H7 (cell line): Measurements from ENCODE around the gene MARK3. TPM values are rescaled to one million over a fixed set of nuclear protein-coding genes. Genes with fewer than 3 reads are reported as not detected.
"Not testable (repeated sequence)": the region's sequence is repeated elsewhere in the genome, so short reads cannot be mapped to it uniquely, and the experiment has no call there.

ENCODE experiments used
- DNase-seq: peaks from one replicate; pipeline ENCODE4 v3.0.0; 2012
- H3K27me3 ChIP-seq: 2 replicates; pipeline ENCODE4 v1.6.0; 2011; ENCODE audit warnings: mild to moderate bottlenecking, low read length; ENCODE audit not compliant: control insufficient read depth, insufficient read depth
- H3K36me3 ChIP-seq: replicated peaks from 2 replicates; pipeline ENCODE4 v1.5.1; 2011; ENCODE audit warnings: low read length; ENCODE audit not compliant: control insufficient read depth, insufficient read depth
- H3K4me3 ChIP-seq: 2 replicates; pipeline ENCODE4 v1.5.1; 2011; ENCODE audit warnings: low read depth, mild to moderate bottlenecking, control low read depth, low read length, moderate library complexity; ENCODE audit not compliant: insufficient read depth
- total RNA-seq: library from RNA; depleted of rRNA; stranded (reverse); fragments of >200 nt; shearing (Covaris generic); gene quantifications from 2 replicates; pipeline ENCODE4 v1.2.3, GENCODE V29; 2014

The MARK3 gene
- total RNA-seq, 1 experiment from 2014 or later: 66.0 TPM

- peaks cover 15% of the 10 kb centered on the region for H3K27me3 ChIP-seq
- DNase-seq: no peak
- peaks cover 10% of the 10 kb centered on the region for H3K36me3 ChIP-seq
- no peak overlapping the region for H3K4me3 ChIP-seq
These were observed 135.0 kb downstream of the MARK3 start for GRCh38 chr14:103520269-103520656.

GRCh38 chr14:103520657-103521437 is 135.6 kb downstream of the MARK3 start:
- Histone ChIP-seq H3K27me3 (peaks cover 15% of the 10 kb centered on the region), H3K36me3 (peaks cover 10% of the 10 kb centered on the region), H3K4me3 (peak overlapping the region; percentile 88)
- DNase-seq: peak; percentile 97

- Histone ChIP-seq H3K4me3 (peak overlapping the region; percentile 88), H3K36me3 (peaks cover 10% of the 10 kb centered on the region), H3K27me3 (peaks cover 15% of the 10 kb centered on the region)
- DNase-seq: no peak
These were observed 136.3 kb downstream of the MARK3 start for GRCh38 chr14:103521438-103521950.

GRCh38 chr14:103521951-103522563 is 136.8 kb downstream of the MARK3 start:
- peaks cover 10% of the 10 kb centered on the region for H3K36me3 ChIP-seq
- peak; percentile 91 for DNase-seq
- peak overlapping the region; percentile 88 for H3K4me3 ChIP-seq
- peaks cover 15% of the 10 kb centered on the region for H3K27me3 ChIP-seq

GRCh38 chr14:103522649-103523574 is 137.7 kb downstream of the MARK3 start, which contains the start of gene CKB:
Gene CKB (minus strand): TSS chr14:103522830. CDS start chr14:103522493, 337 bp downstream.
- H3K4me3 ChIP-seq: peak within 1 kb of the TSS; percentile 88
- peak; percentile 96 for DNase-seq
- peaks cover 10% of the 10 kb centered on the region for H3K36me3 ChIP-seq
- H3K27me3 ChIP-seq: peaks cover 15% of the 10 kb centered on the region

GRCh38 chr14:103523575-103523954 is 138.3 kb downstream of the MARK3 start:
- Histone ChIP-seq H3K36me3 (peaks cover 10% of the 10 kb centered on the region), H3K4me3 (no peak overlapping the region), H3K27me3 (peaks cover 15% of the 10 kb centered on the region)
- peak; percentile 78 for DNase-seq

- peaks cover 9% of the 10 kb centered on the region for H3K36me3 ChIP-seq
- DNase-seq: peak; percentile 69
- peaks cover 15% of the 10 kb centered on the region for H3K27me3 ChIP-seq
- no peak overlapping the region for H3K4me3 ChIP-seq
These were observed 139.1 kb downstream of the MARK3 start for GRCh38 chr14:103524002-103524935.

GRCh38 chr14:103525430-103526246 is 140.4 kb downstream of the MARK3 start:
- H3K4me3 ChIP-seq, DNase-seq, H3K36me3 ChIP-seq: not testable (repeated sequence)
- H3K27me3 ChIP-seq: peaks cover 15% of the 10 kb centered on the region

- Histone ChIP-seq H3K4me3 (no peak overlapping the region), H3K36me3 (no peaks in the 10 kb centered on the region; the same call in 1 of the 2 replicates), H3K27me3 (peaks cover 15% of the 10 kb centered on the region)
- no peak for DNase-seq
These were observed 141.2 kb downstream of the MARK3 start for GRCh38 chr14:103526247-103526913.

GRCh38 chr14:103526914-103527248 is 141.7 kb downstream of the MARK3 start:
- no peak for DNase-seq
- Histone ChIP-seq H3K36me3 (no peaks in the 10 kb centered on the region; the same call in 1 of the 2 replicates), H3K27me3 (peaks cover 15% of the 10 kb centered on the region), H3K4me3 (no peak overlapping the region)

GRCh38 chr14:103527408-103528145 is 142.4 kb downstream of the MARK3 start:
- Histone ChIP-seq H3K27me3 (peaks cover 15% of the 10 kb centered on the region), H3K36me3 (no peaks in the 10 kb centered on the region; the same call in 1 of the 2 replicates), H3K4me3 (no peak overlapping the region)
- no peak for DNase-seq

- H3K36me3 ChIP-seq: no peaks in the 10 kb centered on the region; the same call in 1 of the 2 replicates
- peak overlapping the region; percentile 90 for H3K4me3 ChIP-seq
- no peak for DNase-seq
- peaks cover 15% of the 10 kb centered on the region for H3K27me3 ChIP-seq
These were observed 143.0 kb downstream of the MARK3 start for GRCh38 chr14:103528146-103528586.
